H1 (cell line): Measurements from ENCODE around the gene ACAA1. TPM values are rescaled to one million over a fixed set of nuclear protein-coding genes. Genes with fewer than 3 reads are reported as not detected.

Experiments
- CTCF ChIA-PET: fragments of 300-600 bp; sonication (Branson Sonifier 250); formaldehyde crosslinking; loops from one replicate; lab custom pipeline; 2021; ENCODE audit not compliant: partially characterized antibody; lab: Charles Lee
- POLR2A ChIA-PET: fragments of 300-600 bp; sonication (Branson Sonifier 250); formaldehyde crosslinking; loops from one replicate; lab custom pipeline; 2021; ENCODE audit warnings: inconsistent platforms; ENCODE audit not compliant: partially characterized antibody; lab: Charles Lee
- DNase-seq, 2 experiments: peaks; one replicate each; pipeline versions ENCODE4 v3.0.0 to v3.0.0-alpha.2; 2010 to 2022; ENCODE audit warnings: low spot score in 2 of 2, low read depth in 1 of 2, mixed read lengths in 1 of 2
- FAIRE-seq: peaks from 2 replicates; lab custom pipeline; 2011; peaks lifted over from hg19 to GRCh38; lab: Jason Lieb, UNC
- H2AFZ ChIP-seq: 2 replicates; pipeline ENCODE4 v1.8.1; 2012; ENCODE audit warnings: low read length, inconsistent platforms
- H2AK5ac ChIP-seq: 2 replicates; pipeline ENCODE4 v1.6.1; 2013; ENCODE audit warnings: low read depth, low read length
- H2BK120ac ChIP-seq: replicated peaks from 2 replicates; pipeline ENCODE3; 2013; ENCODE audit warnings: low read depth, low read length, inconsistent platforms
- H2BK12ac ChIP-seq: 2 replicates; pipeline ENCODE4 v1.6.1; 2013; ENCODE audit warnings: low read depth, low read length
- H2BK15ac ChIP-seq: 2 replicates; pipeline ENCODE4 v1.6.1; 2013; ENCODE audit warnings: low read length
- H2BK20ac ChIP-seq: 2 replicates; pipeline ENCODE4 v1.6.1; 2013; ENCODE audit warnings: low read length
- H2BK5ac ChIP-seq: 2 replicates; pipeline ENCODE4 v1.6.1; 2013; ENCODE audit warnings: low read depth, low read length
- H3K14ac ChIP-seq: 2 replicates; pipeline ENCODE4 v1.6.1; 2013; ENCODE audit warnings: inconsistent platforms; ENCODE audit not compliant: insufficient read length
- H3K18ac ChIP-seq: 2 replicates; pipeline ENCODE4 v1.6.1; 2013; ENCODE audit warnings: low read length; ENCODE audit errors: extremely low read depth
- H3K23ac ChIP-seq: 2 replicates; pipeline ENCODE4 v1.6.1; 2013; ENCODE audit warnings: inconsistent platforms; ENCODE audit not compliant: insufficient read length
- H3K23me2 ChIP-seq: 2 replicates; pipeline ENCODE4 v1.6.1; 2013; ENCODE audit warnings: low read depth, low read length
- H3K27ac ChIP-seq: 2 replicates; pipeline ENCODE4 v1.6.1; 2011; ENCODE audit warnings: low read depth, low read length, inconsistent platforms
- H3K27me3 ChIP-seq, 4 experiments: replicated peaks in 1 of 4; 1 replicate in 1 of 4; 2 replicates in 3 of 4; pipeline versions ENCODE4 v1.6.1 to v1.8.1; 2011 to 2013; ENCODE audit warnings: low read length in 3 of 4, mild to moderate bottlenecking in 3 of 4, inconsistent platforms in 2 of 4, mixed read lengths in 2 of 4, moderate library complexity in 1 of 4; ENCODE audit not compliant: control insufficient read depth in 3 of 4, insufficient read depth in 3 of 4; ENCODE audit errors: extremely low read depth in 1 of 4
- H3K36me3 ChIP-seq, 4 experiments: 2 replicates each; pipeline versions ENCODE4 v1.6.1 to v1.8.1; 2011 to 2013; ENCODE audit warnings: mild to moderate bottlenecking in 4 of 4, low read length in 3 of 4, moderate library complexity in 2 of 4, control low read depth in 1 of 4, inconsistent platforms in 1 of 4; ENCODE audit not compliant: insufficient read depth in 4 of 4, control insufficient read depth in 2 of 4
- H3K4ac ChIP-seq: replicated peaks from 2 replicates; pipeline ENCODE3; 2013; ENCODE audit warnings: low read length, low read depth, mixed read lengths, inconsistent platforms; ENCODE audit not compliant: insufficient read length
- H3K4me1 ChIP-seq, 4 experiments: replicated peaks in 1 of 4; 1 replicate in 1 of 4; 2 replicates in 3 of 4; pipeline versions ENCODE4 v1.6.1 to v1.8.1; 2011 to 2013; ENCODE audit warnings: low read length in 3 of 4, inconsistent platforms in 2 of 4, mixed read lengths in 1 of 4; ENCODE audit not compliant: insufficient read depth in 4 of 4, control insufficient read depth in 3 of 4
- H3K4me2 ChIP-seq, 2 experiments: 2 replicates each; pipeline versions ENCODE4 v1.6.1 to v1.8.1; 2011 to 2013; ENCODE audit warnings: low read depth in 2 of 2, low read length in 2 of 2, control low read depth in 1 of 2, inconsistent platforms in 1 of 2, mild to moderate bottlenecking in 1 of 2; ENCODE audit not compliant: insufficient read depth in 1 of 2
- H3K4me3 ChIP-seq, 4 experiments: fragments of 200-600, 300-600 bp in 1 of 4; sonication (generic), shearing (Covaris generic), sonication (Bioruptor Twin) in 1 of 4; 2 replicates each; pipeline versions ENCODE4 v1.5.1 to v1.8.1; 2011 to 2016; ENCODE audit warnings: low read length in 4 of 4, low read depth in 3 of 4, control low read depth in 2 of 4, inconsistent platforms in 2 of 4, mild to moderate bottlenecking in 2 of 4, mixed read lengths in 1 of 4, moderate library complexity in 1 of 4; ENCODE audit not compliant: insufficient read depth in 2 of 4; ENCODE audit errors: extremely low read depth in 1 of 4
- H3K56ac ChIP-seq: replicated peaks from 2 replicates; pipeline ENCODE3; 2013; ENCODE audit warnings: low read depth, mild to moderate bottlenecking, mixed read lengths, low read length, inconsistent platforms; ENCODE audit not compliant: insufficient read length
- H3K79me1 ChIP-seq: 2 replicates; pipeline ENCODE4 v1.6.1; 2013; ENCODE audit warnings: low read depth, low read length, control low read depth
- H3K79me2 ChIP-seq, 2 experiments: 2 replicates each; pipeline versions ENCODE4 v1.6.1 to v1.8.1; 2012 to 2013; ENCODE audit warnings: low read length in 2 of 2, mild to moderate bottlenecking in 2 of 2, inconsistent platforms in 1 of 2; ENCODE audit not compliant: insufficient read depth in 2 of 2, control insufficient read depth in 1 of 2
- H3K9ac ChIP-seq, 4 experiments: replicated peaks in 1 of 4; 1 replicate in 1 of 4; 2 replicates in 3 of 4; pipeline versions ENCODE4 v1.6.1 to v1.8.1; 2011 to 2013; ENCODE audit warnings: low read depth in 3 of 4, low read length in 3 of 4, control low read depth in 2 of 4, mild to moderate bottlenecking in 2 of 4, moderate library complexity in 2 of 4, inconsistent platforms in 1 of 4; ENCODE audit errors: extremely low read depth in 1 of 4
- H3K9me3 ChIP-seq, 2 experiments: 2 replicates each; pipeline versions ENCODE4 v1.6.1 to v1.8.1; 2012 to 2013; ENCODE audit warnings: mild to moderate bottlenecking in 2 of 2, moderate library complexity in 2 of 2, control low read depth in 1 of 2, inconsistent platforms in 1 of 2, low read depth in 1 of 2, low read length in 1 of 2, mixed read lengths in 1 of 2; ENCODE audit not compliant: insufficient read depth in 2 of 2
- H4K20me1 ChIP-seq, 2 experiments: replicated peaks in 1 of 2; 2 replicates each; pipeline versions ENCODE3 to v1.8.1; 2011 to 2013; ENCODE audit warnings: inconsistent platforms in 2 of 2, low read length in 2 of 2, mild to moderate bottlenecking in 1 of 2; ENCODE audit not compliant: insufficient read depth in 2 of 2, control insufficient read depth in 1 of 2
- H4K5ac ChIP-seq: 2 replicates; pipeline ENCODE4 v1.6.1; 2013; ENCODE audit warnings: low read length, low read depth, mixed read lengths, inconsistent platforms; ENCODE audit not compliant: insufficient read length
- H4K8ac ChIP-seq: 2 replicates; pipeline ENCODE4 v1.8.0; 2013; ENCODE audit warnings: mild to moderate bottlenecking, moderate library complexity, low read length, inconsistent platforms; ENCODE audit not compliant: insufficient read depth; ENCODE audit errors: extremely low read depth
- H4K91ac ChIP-seq: replicated peaks from 2 replicates; pipeline ENCODE3; 2013; ENCODE audit warnings: low read length, mixed read lengths, inconsistent platforms; ENCODE audit not compliant: insufficient read length
- EGR1 ChIP-seq: IDR thresholded peaks from 2 replicates; pipeline ENCODE4 v1.6.1; 2011; ENCODE audit warnings: low read depth, low read length, borderline replicate concordance
- EZH2 ChIP-seq: fragments of 200-600 bp; sonication (generic); IDR thresholded peaks from 2 replicates; pipeline ENCODE4 v1.7.1; 2012; ENCODE audit warnings: low read depth, mild to moderate bottlenecking, moderate library complexity, low read length, inconsistent platforms; ENCODE audit not compliant: severe bottlenecking
- GTF2F1 ChIP-seq: IDR thresholded peaks from 2 replicates; pipeline ENCODE4 v1.6.1; 2012; ENCODE audit warnings: low read depth, low read length, improper control_type of control experiment, borderline replicate concordance
- HDAC2 ChIP-seq, 2 experiments: fragments of 300-600 bp in 1 of 2; sonication (generic) in 1 of 2; IDR thresholded peaks; 2 replicates each; pipeline ENCODE4 v1.6.1; 2011 to 2012; ENCODE audit warnings: low read depth in 2 of 2, low read length in 2 of 2, mild to moderate bottlenecking in 2 of 2, moderate library complexity in 2 of 2, borderline replicate concordance in 1 of 2, inconsistent platforms in 1 of 2
- HDAC6 ChIP-seq: IDR thresholded peaks from one replicate; pipeline ENCODE4 v1.7.1; 2012; ENCODE audit warnings: low read depth, mild to moderate bottlenecking, inconsistent platforms, low read length, moderate library complexity
- KDM1A ChIP-seq: fragments of 200-600, 300-600 bp; sonication (generic); IDR thresholded peaks from 2 replicates; pipeline ENCODE4 v1.7.1; 2016; ENCODE audit warnings: mild to moderate bottlenecking, low read length, borderline replicate concordance
- KDM4A ChIP-seq: IDR thresholded peaks from one replicate; pipeline ENCODE4 v1.7.1; 2012; ENCODE audit warnings: low read depth, mild to moderate bottlenecking, moderate library complexity, low read length, inconsistent platforms; ENCODE audit not compliant: severe bottlenecking
- MAFK ChIP-seq: IDR thresholded peaks from 2 replicates; pipeline ENCODE4 v1.6.1; 2012; ENCODE audit warnings: low read depth, mild to moderate bottlenecking, improper control_type of control experiment, low read length
- NANOG ChIP-seq: IDR thresholded peaks from 2 replicates; pipeline ENCODE4 v1.6.1; 2011; ENCODE audit warnings: low read length, low read depth, mild to moderate bottlenecking, inconsistent platforms; ENCODE audit not compliant: insufficient read depth, poor library complexity, severe bottlenecking
- NRF1 ChIP-seq: IDR thresholded peaks from 2 replicates; pipeline ENCODE4 v1.6.1; 2011; ENCODE audit warnings: mild to moderate bottlenecking, low read depth, low read length, improper control_type of control experiment
- POLR2A ChIP-seq, 2 experiments: IDR thresholded peaks; 1 replicate in 1 of 2; 2 replicates in 1 of 2; pipeline ENCODE4 v1.6.1; 2011; ENCODE audit warnings: low read depth in 2 of 2, low read length in 2 of 2, mild to moderate bottlenecking in 2 of 2; ENCODE audit errors: control extremely low read depth in 1 of 2
- SUZ12 ChIP-seq: fragments of 200-600 bp; sonication (generic); IDR thresholded peaks from 2 replicates; pipeline ENCODE4 v1.6.1; 2012; ENCODE audit warnings: mild to moderate bottlenecking, inconsistent platforms, low read length, moderate library complexity, mixed read lengths
- TCF12 ChIP-seq: IDR thresholded peaks from 2 replicates; pipeline ENCODE4 v1.6.1; 2011; ENCODE audit warnings: low read depth, mild to moderate bottlenecking, low read length
- WGBS, 2 experiments: shearing (Covaris generic) in 1 of 2; methylation state at CpG; one replicate each; pipeline versions ENCODE4 v1.1.6 to v1.1.7; 2013 to 2015; ENCODE audit warnings: low lambda C conversion rate in 2 of 2, mixed read lengths in 2 of 2, inconsistent platforms in 1 of 2, low coverage in 1 of 2, missing lambda C conversion rate in 1 of 2; ENCODE audit not compliant: insufficient replicate concordance in 2 of 2, insufficient coverage in 1 of 2, insufficient read length in 1 of 2; ENCODE audit errors: extremely low coverage in 1 of 2, missing lambda C conversion rate in 1 of 2; 5-methylcytosine and 5-hydroxymethylcytosine counted together
- polyA plus RNA-seq, 7 experiments: library from polyadenylated mRNA; depleted of rRNA in 3 of 7; stranded (reverse) in 5 of 7; unstranded in 2 of 7; fragments of >200 nt in 5 of 7; fragments of 200-250 nt in 2 of 7; gene quantifications; 1 replicate in 5 of 7; 2 replicates in 1 of 7; 4 replicates in 1 of 7; pipeline versions ENCODE4 v1.2.1 to v1.2.3, GENCODE V29; 2011 to 2013; ENCODE audit warnings: missing spikeins in 2 of 7, mixed read lengths in 2 of 7
- total RNA-seq: library from RNA; stranded (reverse); fragmentation: NEBNext Ultra II Directional; extraction: Animal tissue kit (Norgen Biotek cat#: 25700); gene quantifications from 2 replicates; pipeline ENCODE4 v1.2.1, GENCODE V29; 2021

The ACAA1 gene
- total and polyA plus RNA-seq, 2 of the 8 experiments (the other 6 are each of a cell fraction or from before 2014, with no cell fraction given), result 23.1 to 34.8 TPM

- H4K8ac ChIP-seq, result no peak overlapping the region
- H4K91ac ChIP-seq, result no peak overlapping the region
- H3K36me3 ChIP-seq, result peaks cover 18 to 34% (median 30%) of the 10 kb centered on the region in 4 experiments
- no peak overlapping the region for H2BK20ac ChIP-seq
- DNase-seq (no peak), FAIRE-seq (no peak)
- ChIA-PET CTCF (interaction anchor here (1.0 to 8.8 kb wide), 3 partner anchors 8 to 147 kb away, joined by 3 to 105 read pairs (median 3); partner anchors contain the start of gene ACAA1), POLR2A (interaction anchor here (0.8 to 1.3 kb wide), 2 partner anchors 10 to 43 kb away, joined by 4 read pairs; partner anchors contain the start of gene OXSR1)
- no peak overlapping the region for H3K23ac ChIP-seq
- H3K4ac ChIP-seq, result no peak overlapping the region
- no peaks in the 10 kb centered on the region for H3K79me1 ChIP-seq
- H4K20me1 ChIP-seq, result peaks cover 2 to 19% of the 10 kb centered on the region in 2 experiments
- no peak overlapping the region for H2BK120ac ChIP-seq
- H3K56ac ChIP-seq, result no peak overlapping the region
- no peak overlapping the region for H3K4me3 ChIP-seq
- no peak overlapping the region for H2AK5ac ChIP-seq
- no peaks in the 10 kb centered on the region for H3K9me3 ChIP-seq
- no peak overlapping the region for H3K14ac ChIP-seq
- no peak overlapping the region for H3K4me2 ChIP-seq
- no peak overlapping the region for H2BK5ac ChIP-seq
- H3K4me1 ChIP-seq, result no peaks in the 10 kb centered on the region
- no peak overlapping the region for H4K5ac ChIP-seq
- no peaks in the 10 kb centered on the region for H3K23me2 ChIP-seq
- H3K27ac ChIP-seq, result no peak overlapping the region
- no peak overlapping the region for H2BK15ac ChIP-seq
- no peak overlapping the region for H3K18ac ChIP-seq
- 95% methylated on average over 13 of the region's 13 CpGs; no CpG with 5 or more reads in 1 of the 2 experiments for WGBS, 2 experiments
- no peak overlapping the region for H2BK12ac ChIP-seq
- no peaks in the 10 kb centered on the region for H3K27me3 ChIP-seq
- no peak overlapping the region for H2AFZ ChIP-seq
- H3K79me2 ChIP-seq, result no peaks in the 10 kb centered on the region
- H3K9ac ChIP-seq, result no peak overlapping the region
- TF ChIP-seq MAFK, result no peak
- no peak for TF ChIP-seq NANOG
- no peak for TF ChIP-seq KDM4A
- no peak for TF ChIP-seq HDAC6
- no peak for TF ChIP-seq NRF1
- TF ChIP-seq EGR1, result no peak
- no peak for TF ChIP-seq SUZ12
- TF ChIP-seq TCF12, result no peak
- TF ChIP-seq POLR2A (IDR thresholded peaks at IDR 0.05; ENCODE audit: control extremely low read depth in 1 of 2, low read depth in 2 of 2, low read length in 2 of 2), result no peak
- no peak for TF ChIP-seq GTF2F1
- TF ChIP-seq HDAC2 (IDR thresholded peaks at IDR 0.05; ENCODE audit: borderline replicate concordance in 1 of 2, low read depth in 2 of 2, low read length in 2 of 2), result no peak
- no peak for TF ChIP-seq EZH2
- no peak for TF ChIP-seq KDM1A
Observed at GRCh38 chr3:38121832-38122461, 15.0 kb downstream of the ACAA1 start.
